Natural killer cell (primary cell): ENCODE data around the gene ZNF76. TPM values are rescaled to one million over a fixed set of nuclear protein-coding genes. Genes with fewer than 3 reads are reported as not detected.

ENCODE experiments used
- ATAC-seq, 3 donors: fragments of 150-1000 bp in 2 of 3; fragments of 200-7000 bp in 1 of 3; cut with Tn5 transposase; 1 replicate in 1 of 3; 2 replicates in 2 of 3; pipeline ENCODE4 v1.10.0; 2021; ENCODE audit warnings: mild to moderate bottlenecking in 2 of 3, moderate library complexity in 2 of 3
- DNase-seq, 2 donors: peaks; one replicate each; pipeline versions ENCODE4 v3.0.0 to v3.0.0-alpha.2; 2013 to 2021; ENCODE audit warnings: mixed read lengths in 1 of 2
- H3K27ac ChIP-seq: one replicate; pipeline ENCODE4 v1.5.1; 2013; ENCODE audit warnings: mild to moderate bottlenecking, low read length
- H3K27me3 ChIP-seq: one replicate; pipeline ENCODE4 v1.6.1; 2013; ENCODE audit warnings: low read length; ENCODE audit not compliant: control insufficient read depth, insufficient read depth
- H3K36me3 ChIP-seq: one replicate; pipeline ENCODE4 v1.6.1; 2013; ENCODE audit warnings: low read length; ENCODE audit not compliant: control insufficient read depth, insufficient read depth
- H3K4me1 ChIP-seq: one replicate; pipeline ENCODE4 v1.6.1; 2013; ENCODE audit warnings: low read length; ENCODE audit not compliant: control insufficient read depth, insufficient read depth
- H3K4me3 ChIP-seq: one replicate; pipeline ENCODE4 v1.5.1; 2013; ENCODE audit warnings: low read length
- H3K9me3 ChIP-seq: one replicate; pipeline ENCODE4 v1.6.1; 2013; ENCODE audit warnings: low read length; ENCODE audit not compliant: control insufficient read depth, insufficient read depth
- H3K27ac Mint-ChIP-seq, 2 donors: one replicate each; pipeline ENCODE4 v1.8.0; 2022; ENCODE audit warnings: mild to moderate bottlenecking in 2 of 2, mixed read lengths in 2 of 2, moderate library complexity in 1 of 2
- H3K27me3 Mint-ChIP-seq, 2 donors: one replicate each; pipeline ENCODE4 v1.8.0; 2022; ENCODE audit warnings: low read depth in 2 of 2, mixed read lengths in 2 of 2
- H3K36me3 Mint-ChIP-seq: one replicate; pipeline ENCODE4 v1.8.0; 2022; ENCODE audit warnings: mixed read lengths
- H3K4me1 Mint-ChIP-seq, 2 donors: one replicate each; pipeline ENCODE4 v1.8.0; 2022; ENCODE audit warnings: mixed read lengths in 2 of 2
- H3K4me3 Mint-ChIP-seq: one replicate; pipeline ENCODE4 v1.8.0; 2022; ENCODE audit warnings: mild to moderate bottlenecking, moderate library complexity, mixed read lengths
- H3K9me3 Mint-ChIP-seq, 2 donors: one replicate each; pipeline ENCODE4 v1.8.0; 2022; ENCODE audit warnings: mixed read lengths in 2 of 2
- CTCF ChIP-seq: fragments of 200-600 bp; IDR thresholded peaks from one replicate; pipeline ENCODE4 v1.8.0; 2022; ENCODE audit warnings: antibody characterized with exemption
- WGBS: methylation state at CpG from one replicate; pipeline ENCODE4 v1.1.7; 2013; ENCODE audit warnings: missing lambda C conversion rate; ENCODE audit not compliant: insufficient coverage; 5-methylcytosine and 5-hydroxymethylcytosine counted together
- intact Hi-C: fragments of 100-400 bp; cut with micrococcal nuclease; formaldehyde crosslinking; loops from one replicate; pipeline ENCODE4 v1.14.2; 2022
- total RNA-seq, 4 donors: library from RNA; stranded (reverse); fragments of 120-200 nt in 1 of 4; gene quantifications; one replicate each; pipeline versions ENCODE4 v1.2.3 to v1.2.4, GENCODE V29; 2013 to 2022

ZNF76 gene
- total RNA-seq, 3 donors from 2014 or later (not counting 1 experiment from before 2014, with no cell fraction given), result 62.7 to 81.6 (median 64.6) TPM

GRCh38 chr6:35224720-35225119 is 34.8 kb upstream of the ZNF76 start:
- WGBS, result 69% methylated on average over 4 of the region's 4 CpGs
- Mint-ChIP-seq H3K36me3 (no peaks in the 10 kb centered on the region), H3K9me3 (no peaks in the 10 kb centered on the region), H3K27me3 (peaks cover 0 to 6% of the 10 kb centered on the region in 2 donors), H3K4me1 (no peaks in the 10 kb centered on the region), H3K4me3 (no peak overlapping the region), H3K27ac (no peak overlapping the region)
- no peaks in the 10 kb centered on the region for H3K36me3 ChIP-seq
- DNase-seq, result no peak
- no peak overlapping the region for H3K27ac ChIP-seq
- intact Hi-C loops, result no loop called here
- no peaks in the 10 kb centered on the region for H3K27me3 ChIP-seq
- TF ChIP-seq CTCF, result no peak
- H3K4me1 ChIP-seq, result no peaks in the 10 kb centered on the region
- ATAC-seq, result no peak
- no peak overlapping the region for H3K4me3 ChIP-seq
- H3K9me3 ChIP-seq, result no peaks in the 10 kb centered on the region

GRCh38 chr6:35228481-35228880 is 31.1 kb upstream of the ZNF76 start:
- Mint-ChIP-seq H3K4me3 (no peak overlapping the region), H3K9me3 (no peaks in the 10 kb centered on the region)

GRCh38 chr6:35229304-35229703 is 30.2 kb upstream of the ZNF76 start:
- Mint-ChIP-seq H3K36me3 (no peaks in the 10 kb centered on the region), H3K9me3 (no peaks in the 10 kb centered on the region), H3K27ac (no peak overlapping the region), H3K4me3 (no peak overlapping the region), H3K4me1 (peaks cover 0 to 4% of the 10 kb centered on the region in 2 donors), H3K27me3 (no peaks in the 10 kb centered on the region)
- no peak for TF ChIP-seq CTCF
- DNase-seq (no peak), ATAC-seq (no peak)
- 89% methylated on average over 2 of the region's 5 CpGs for WGBS
- no peaks in the 10 kb centered on the region for H3K36me3 ChIP-seq
- H3K27ac ChIP-seq, result no peak overlapping the region
- intact Hi-C loops, result no loop called here
- H3K4me3 ChIP-seq, result no peak overlapping the region
- H3K27me3 ChIP-seq, result no peaks in the 10 kb centered on the region
- H3K9me3 ChIP-seq, result no peaks in the 10 kb centered on the region
- no peaks in the 10 kb centered on the region for H3K4me1 ChIP-seq

More at GRCh38 chr6:35228481-35228880, 31.1 kb upstream of the ZNF76 start:
- 97% methylated on average over 6 of the region's 6 CpGs for WGBS
- Histone ChIP-seq H3K36me3 (no peaks in the 10 kb centered on the region), H3K4me1 (no peaks in the 10 kb centered on the region), H3K9me3 (no peaks in the 10 kb centered on the region), H3K27ac (no peak overlapping the region), H3K4me3 (no peak overlapping the region), H3K27me3 (no peaks in the 10 kb centered on the region)
- Mint-ChIP-seq H3K4me1 (peaks cover 0 to 4% of the 10 kb centered on the region in 2 donors), H3K27me3 (no peaks in the 10 kb centered on the region), H3K27ac (no peak overlapping the region), H3K36me3 (no peaks in the 10 kb centered on the region)
- DNase-seq (no peak), ATAC-seq (no peak)
- TF ChIP-seq CTCF, result no peak
- intact Hi-C loops, result no loop called here

- H3K4me3 ChIP-seq, result no peak overlapping the region
- H3K36me3 Mint-ChIP-seq, result no peaks in the 10 kb centered on the region
- DNase-seq (no peak), ATAC-seq (no peak)
- no peak overlapping the region for H3K4me3 Mint-ChIP-seq
- no peaks in the 10 kb centered on the region for H3K9me3 Mint-ChIP-seq
- WGBS, result 100% methylated on average over 1 of the region's 1 CpG
- H3K27ac ChIP-seq, result no peak overlapping the region
- H3K9me3 ChIP-seq, result no peaks in the 10 kb centered on the region
- no peak overlapping the region for H3K27ac Mint-ChIP-seq
- H3K27me3 ChIP-seq, result no peaks in the 10 kb centered on the region
- H3K27me3 Mint-ChIP-seq, result no peaks in the 10 kb centered on the region
- H3K4me1 ChIP-seq, result no peaks in the 10 kb centered on the region
- H3K4me1 Mint-ChIP-seq, result peaks cover 0 to 4% of the 10 kb centered on the region in 2 donors
- no peaks in the 10 kb centered on the region for H3K36me3 ChIP-seq
- intact Hi-C loops, result no loop called here
- TF ChIP-seq CTCF, result no peak
Measured at GRCh38 chr6:35230498-35230897, 29.0 kb upstream of the ZNF76 start.
